GM18517 (cell line): ENCODE results near the gene AGAP6.
"Not testable (repeated sequence)": the region's sequence is repeated elsewhere in the genome, so short reads cannot be mapped to it uniquely, and the experiment has no call there.

Experiments used
- ATAC-seq: cut with Tn5 transposase; IDR thresholded peaks from one replicate; pipeline ENCODE4 v1.9.1; 2021; ENCODE audit warnings: mild to moderate bottlenecking, moderate library complexity; ENCODE audit not compliant: unreplicated experiment

The AGAP6 gene

DNA sequence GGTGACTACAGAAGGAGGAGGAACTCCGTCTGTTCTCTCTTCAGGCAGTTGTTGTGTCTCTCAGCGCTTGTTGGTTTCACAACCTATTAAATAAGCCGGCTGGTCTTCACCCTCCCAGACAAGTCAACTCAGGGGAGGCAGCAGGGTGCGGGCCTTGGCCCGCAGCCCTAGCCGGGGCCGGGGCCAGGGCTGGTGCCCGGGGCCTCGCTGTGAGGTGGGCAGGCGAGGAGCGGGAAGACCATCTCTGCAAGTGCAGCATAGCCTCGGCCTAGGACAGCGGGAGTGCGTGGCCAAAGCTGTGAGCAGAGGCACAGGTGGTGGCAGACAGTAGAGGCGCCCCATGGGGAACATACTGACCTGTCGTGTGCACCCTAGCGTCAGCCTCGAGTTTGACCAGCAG, at the start of gene AGAP6:
TSS of gene AGAP6 (plus strand) at position 31 of the 400 bp plus-strand sequence. CDS start at position 341, 310 bp downstream.
- ATAC-seq = not testable (repeated sequence)

DNA sequence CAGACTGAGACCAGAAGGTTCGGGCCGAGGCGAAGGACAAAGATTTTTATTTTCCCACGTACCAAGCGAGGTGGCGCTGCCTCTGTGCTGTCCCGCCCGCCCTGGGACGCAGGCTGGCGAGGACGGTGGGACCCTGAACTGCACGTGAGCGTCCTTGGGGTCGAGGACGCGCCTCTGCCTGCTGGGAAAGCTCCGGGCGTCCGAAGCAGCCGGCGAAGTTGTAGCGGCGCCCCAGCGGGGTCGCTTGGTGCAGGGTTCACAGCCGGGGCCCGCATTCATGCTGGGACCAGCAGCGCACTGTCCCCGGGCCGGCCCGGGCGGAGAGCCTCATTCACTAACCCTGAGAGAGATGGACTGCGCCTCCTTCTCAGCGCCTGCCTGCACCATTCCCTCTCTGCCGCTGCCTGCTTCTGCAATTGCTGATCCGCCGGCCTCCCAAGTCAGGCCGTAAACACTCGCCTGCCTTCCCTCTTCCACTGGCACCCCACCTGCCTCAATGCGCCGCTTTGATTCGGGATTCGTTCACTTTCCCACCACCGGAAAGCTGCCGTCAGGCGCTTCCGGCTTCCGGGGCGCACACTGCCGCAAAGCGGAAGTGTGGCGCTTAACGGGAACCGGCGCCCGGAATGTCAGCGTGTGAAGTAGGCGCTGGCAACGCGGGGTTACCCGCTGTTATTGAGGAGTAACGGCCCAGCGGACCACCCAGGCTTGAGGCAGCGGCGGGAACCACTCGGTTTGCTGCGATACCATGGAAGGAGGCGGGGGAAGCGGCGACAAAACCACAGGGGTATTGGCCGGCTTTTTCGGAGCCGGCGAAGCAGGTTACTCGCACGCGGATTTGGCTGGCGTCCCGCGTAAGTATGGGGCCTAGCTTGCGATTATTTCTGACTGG, 46.5 kb upstream of the AGAP6 start, which contains the start of the genes PARG and TIMM23B:
TSS of gene PARG (minus strand) at position 581 of the 892 bp plus-strand sequence. CDS start at position 279, 302 bp downstream.
TSS of gene TIMM23B (plus strand) at position 607 of the 892 bp plus-strand sequence. CDS start at position 749, 142 bp downstream.
- ATAC-seq = peak; percentile 57

- peak; percentile 4 for ATAC-seq
Measured at GRCh38 chr10:49942339-49942705, 45.9 kb upstream of the AGAP6 start.

DNA sequence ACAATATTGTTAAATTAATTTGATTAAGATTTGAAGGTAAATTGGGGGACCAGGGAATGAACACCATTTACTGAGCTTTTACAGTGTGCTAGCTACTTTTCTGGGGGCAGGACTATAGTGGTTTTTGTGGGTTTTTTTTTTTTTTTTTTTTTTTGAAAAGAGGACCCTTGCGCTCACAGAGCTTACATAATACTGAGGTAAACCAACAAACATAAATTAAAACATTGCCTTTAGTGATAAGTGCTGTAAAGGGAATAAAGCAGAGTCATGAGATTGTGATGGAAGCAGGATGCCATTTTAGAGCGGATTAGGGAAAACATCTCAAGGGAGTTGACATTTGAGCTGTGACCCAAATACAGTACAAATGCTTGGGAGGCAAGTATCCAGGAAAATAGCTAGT, 44.6 kb upstream of the AGAP6 start:
- not testable (repeated sequence) for ATAC-seq

DNA sequence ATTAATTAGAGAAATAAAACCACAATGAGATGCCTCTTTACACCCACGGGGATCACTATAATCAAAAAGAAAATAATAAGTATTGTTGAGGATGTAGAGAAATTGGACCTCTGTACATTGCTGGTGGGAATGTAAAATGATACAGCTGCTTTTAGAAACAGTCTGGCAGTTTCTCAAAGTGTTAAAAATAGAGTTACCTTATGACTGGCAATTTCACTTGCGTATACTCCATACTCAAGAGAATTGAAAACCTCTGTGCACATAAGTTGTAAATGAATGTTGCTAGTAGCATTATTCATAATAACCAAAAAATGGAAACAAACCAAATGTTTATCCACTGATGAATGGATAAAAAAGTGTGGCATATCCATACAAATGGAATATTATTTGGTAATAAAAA, 40.1 kb upstream of the AGAP6 start:
- peak; percentile 63 for ATAC-seq

GRCh38 chr10:49948737-49949136, 39.5 kb upstream of the AGAP6 start:
- not testable (repeated sequence) for ATAC-seq

DNA sequence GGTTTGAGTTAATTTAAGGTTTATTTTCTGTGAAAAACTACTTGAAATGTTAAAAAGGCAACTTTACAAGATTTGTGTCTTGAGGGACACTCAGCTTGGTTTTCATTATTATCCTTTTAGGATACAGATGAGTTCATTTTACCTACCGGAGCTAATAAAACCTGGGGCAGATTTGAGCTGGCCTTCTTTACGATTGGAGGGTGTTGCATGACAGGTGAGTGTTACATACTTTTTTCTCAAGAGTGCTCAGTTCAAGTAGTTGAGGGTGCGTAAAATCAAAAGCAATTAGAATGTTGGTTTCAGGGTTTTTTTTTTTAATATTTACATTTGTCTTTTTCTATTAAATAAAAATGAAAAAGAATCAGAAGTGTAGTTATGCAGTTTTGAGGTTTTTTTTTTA, 36.2 kb upstream of the AGAP6 start:
- ATAC-seq = not testable (repeated sequence)

GRCh38 chr10:49953122-49953521, 35.1 kb upstream of the AGAP6 start:
- ATAC-seq = not testable (repeated sequence)

DNA sequence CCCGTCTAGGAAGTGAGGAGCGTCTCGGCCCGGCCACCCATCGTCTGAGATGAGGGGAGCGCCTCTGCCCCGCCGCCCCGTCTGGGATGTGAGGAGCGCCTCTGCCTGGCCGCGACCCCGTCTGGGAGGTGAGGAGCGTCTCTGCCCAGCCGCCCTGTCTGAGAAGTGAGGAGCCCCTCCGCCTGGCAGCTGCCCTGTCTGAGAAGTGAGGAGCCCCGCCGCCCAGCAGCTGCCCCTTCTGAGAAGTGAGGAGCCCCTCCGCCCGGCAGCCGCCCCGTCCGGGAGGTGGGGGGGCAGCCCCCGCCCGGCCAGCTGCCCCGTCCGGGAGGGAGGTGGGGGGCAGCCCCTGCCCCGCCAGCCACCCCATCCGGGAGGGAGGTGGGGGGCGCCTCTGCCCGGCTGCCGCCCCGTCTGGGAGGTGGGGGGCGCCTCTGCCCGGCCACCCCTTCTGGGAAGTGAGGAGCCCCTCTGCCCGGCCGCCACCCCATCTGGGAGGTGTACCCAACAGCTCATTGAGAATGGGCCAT, 17.8 kb upstream of the AGAP6 start:
- ATAC-seq = not testable (repeated sequence)

DNA sequence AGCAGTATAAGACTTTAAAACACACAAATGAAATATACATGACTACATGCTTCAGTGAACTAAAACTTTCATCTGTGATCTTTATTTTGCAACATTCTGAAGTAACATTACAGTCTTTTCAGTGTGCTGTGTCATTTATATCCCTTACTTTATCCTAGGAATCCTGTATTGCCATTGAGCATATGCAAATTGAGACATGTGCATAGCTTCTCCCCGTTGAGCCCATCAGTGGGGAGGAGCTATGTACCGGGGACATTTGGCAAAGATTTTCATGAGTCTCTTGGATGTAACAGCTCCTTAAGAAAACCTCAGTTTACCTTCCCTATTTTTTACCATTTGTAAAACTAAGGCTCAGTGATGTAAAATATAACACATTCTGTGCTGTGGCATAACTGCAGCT, 16.7 kb upstream of the AGAP6 start:
- not testable (repeated sequence) for ATAC-seq

DNA sequence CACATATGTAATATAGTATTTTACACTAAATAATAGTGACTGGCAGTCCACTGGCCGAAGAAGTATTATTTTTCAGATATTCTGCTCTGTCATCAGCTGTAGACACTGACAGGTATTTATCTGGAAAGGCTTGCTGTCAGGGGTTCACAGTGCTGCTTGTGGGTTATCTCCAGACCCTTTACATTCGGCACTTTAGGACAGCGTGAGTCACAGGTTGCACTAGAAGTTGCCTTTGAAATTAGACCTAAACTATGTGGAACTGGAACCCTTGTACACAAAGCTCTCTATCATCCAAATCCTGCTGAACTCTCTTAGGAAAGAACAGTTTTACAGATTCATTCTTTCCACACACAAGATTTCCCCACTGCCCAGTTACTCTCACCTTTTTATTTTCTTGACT, 16.1 kb upstream of the AGAP6 start:
- ATAC-seq = not testable (repeated sequence)

- ATAC-seq = not testable (repeated sequence)
Measured at GRCh38 chr10:49977756-49978155, 10.4 kb upstream of the AGAP6 start.

GRCh38 chr10:49987207-49987606, 999 bp upstream of the AGAP6 start:
- ATAC-seq = not testable (repeated sequence)

DNA sequence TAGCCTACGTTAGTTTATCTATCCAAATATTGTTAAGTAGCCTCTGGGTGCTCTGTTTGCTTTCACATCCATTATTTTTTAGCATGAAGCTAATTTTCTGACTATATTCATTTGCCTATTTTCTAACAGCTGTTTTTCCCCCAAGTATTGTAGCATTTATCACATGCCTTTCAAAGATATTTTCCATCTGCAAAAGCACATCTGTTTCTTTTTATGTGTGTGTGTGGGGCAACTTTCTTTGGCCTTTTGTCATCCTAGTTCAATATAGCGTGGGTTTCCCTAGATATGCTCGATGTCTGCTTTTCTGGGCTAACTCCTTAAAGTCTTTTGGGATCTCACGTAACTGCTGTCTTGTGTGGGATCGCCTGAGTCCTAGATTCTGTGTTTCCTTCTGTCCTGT, 7.1 kb downstream of the AGAP6 start:
- ATAC-seq = not testable (repeated sequence)

- ATAC-seq = not testable (repeated sequence)
Measured at GRCh38 chr10:50014024-50014423, 25.8 kb downstream of the AGAP6 start.

DNA sequence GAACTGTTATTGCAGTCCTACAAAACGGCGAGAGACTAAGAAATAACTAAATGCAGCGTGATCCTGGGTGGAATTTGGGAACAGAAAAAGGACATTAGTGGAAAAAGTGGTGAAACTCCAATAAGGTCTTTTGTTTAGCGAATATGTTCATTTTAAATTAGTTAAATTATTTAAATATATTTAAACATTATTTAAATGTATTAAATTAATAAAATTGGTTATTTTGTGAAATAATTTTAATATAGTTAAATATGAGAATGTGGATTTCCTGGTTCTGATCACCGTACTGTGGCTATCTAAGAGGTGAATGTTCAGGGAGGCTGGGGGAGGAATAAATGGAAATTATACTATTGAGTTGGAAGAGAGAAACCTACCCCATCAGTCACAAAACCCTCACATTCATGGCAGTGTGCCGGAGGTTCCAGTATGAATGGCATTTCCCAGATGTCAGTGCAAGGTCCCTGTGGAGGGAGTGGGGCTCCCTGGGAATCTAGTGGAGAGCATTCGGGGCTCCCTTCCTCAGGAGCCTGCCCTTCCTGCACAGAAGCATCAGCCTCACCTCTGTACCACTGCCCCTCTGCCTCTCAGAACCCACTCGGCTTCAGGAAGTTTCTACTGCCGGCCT, 27.5 kb downstream of the AGAP6 start:
- not testable (repeated sequence) for ATAC-seq

DNA sequence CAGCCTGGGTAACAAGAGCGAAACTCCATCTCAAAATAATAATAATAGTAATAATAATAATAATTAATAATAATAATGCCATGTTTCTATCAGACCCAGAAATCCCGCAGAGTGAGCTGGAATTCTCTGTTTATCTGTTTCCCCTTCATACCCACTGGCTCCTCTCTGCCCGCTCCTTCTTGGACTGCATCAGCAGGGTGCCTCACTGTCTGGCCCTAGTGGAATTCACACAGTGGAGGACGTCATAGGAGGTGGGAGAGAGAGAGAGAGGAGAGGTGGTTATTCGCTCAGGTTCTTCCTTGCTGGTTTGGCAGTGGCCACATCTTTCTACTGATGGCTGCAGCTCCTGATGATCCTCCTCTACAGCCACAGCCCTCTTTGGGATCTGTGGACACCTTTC, 28.7 kb downstream of the AGAP6 start:
- ATAC-seq = not testable (repeated sequence)

- not testable (repeated sequence) for ATAC-seq
Measured at GRCh38 chr10:50017646-50018045, 29.4 kb downstream of the AGAP6 start.

DNA sequence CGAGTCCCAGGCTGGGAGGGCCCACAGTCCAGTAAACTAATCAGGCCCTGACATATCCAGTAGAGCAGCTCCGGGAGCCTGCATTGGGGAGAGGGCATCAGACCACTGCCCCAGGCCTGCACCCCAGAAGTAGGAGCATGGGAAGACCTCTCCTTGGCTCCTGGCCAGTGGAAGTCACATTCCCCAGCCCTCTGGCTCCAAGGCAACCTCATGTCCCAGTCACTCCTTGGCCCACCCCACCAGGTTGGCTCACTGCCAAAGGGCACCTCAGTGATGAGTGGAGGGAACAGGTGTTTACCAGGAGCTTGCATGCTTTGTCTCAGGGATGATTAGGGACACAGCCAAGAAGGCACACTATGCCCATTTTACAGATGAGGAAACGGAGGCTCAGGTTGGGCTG, 31.1 kb downstream of the AGAP6 start:
- ATAC-seq = not testable (repeated sequence)

DNA sequence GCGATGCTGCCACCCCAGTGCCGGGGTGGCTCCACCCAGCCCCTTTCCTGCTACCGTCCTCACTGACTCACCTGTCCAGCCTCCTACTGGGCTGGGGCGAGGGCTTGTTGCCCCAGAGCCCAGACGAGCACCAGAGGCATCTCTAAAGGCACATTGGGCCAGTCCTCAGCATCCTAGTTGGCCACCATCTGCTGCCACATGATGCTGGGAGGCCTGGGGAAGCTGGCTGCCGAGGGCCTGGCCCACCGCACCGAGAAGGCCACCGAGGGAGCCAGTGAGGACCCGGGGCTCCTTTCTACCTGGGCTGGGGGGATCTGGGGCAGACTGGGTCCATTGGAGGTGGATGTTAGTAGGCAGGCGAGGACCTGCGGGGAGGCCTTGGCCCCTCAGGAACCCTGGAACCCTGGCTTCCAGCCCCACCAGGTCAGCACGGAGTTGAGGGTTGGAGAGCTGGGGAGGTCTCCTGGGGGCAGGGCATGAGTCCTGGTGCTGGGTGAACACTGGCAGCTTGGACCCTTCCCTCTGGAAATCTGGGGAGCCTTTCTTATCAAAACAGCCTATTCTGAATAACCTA, 32.3 kb downstream of the AGAP6 start:
- not testable (repeated sequence) for ATAC-seq

DNA sequence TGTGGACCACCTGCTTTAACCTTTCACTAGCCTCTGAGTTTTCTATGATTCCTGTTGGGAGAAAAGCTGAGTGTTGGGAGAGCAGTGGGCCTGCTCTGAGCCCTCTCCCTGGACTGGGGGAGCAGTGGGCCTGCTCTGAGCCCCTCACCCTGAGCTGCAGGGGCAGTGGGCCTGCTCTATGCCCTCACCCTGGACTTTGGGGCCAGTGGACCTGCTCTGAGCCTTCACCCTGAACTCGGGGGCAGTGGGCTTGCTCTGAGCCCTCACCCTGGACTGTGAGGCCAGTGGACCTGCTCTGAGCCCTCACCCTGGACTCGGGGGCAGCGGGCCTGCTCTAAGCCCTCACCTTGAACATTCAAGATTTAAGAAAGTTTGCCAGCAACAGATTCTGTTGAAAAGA, 33.4 kb downstream of the AGAP6 start:
- no peak for ATAC-seq
